HTR-8/SVneo (cell line): ENCODE data around the gene MET.
"Not testable (repeated sequence)": the region's sequence is repeated elsewhere in the genome, so short reads cannot be mapped to it uniquely, and the experiment has no call there.

Experiments used
- DNase-seq: peaks from one replicate; pipeline ENCODE4 v3.0.0; 2011; ENCODE audit warnings: low spot score, mixed read lengths; ENCODE audit not compliant: insufficient read length
- FAIRE-seq: peaks from 2 replicates; lab custom pipeline; 2011; peaks lifted over from hg19 to GRCh38; lab: Jason Lieb, UNC

Gene MET

GRCh38 chr7:116799916-116800315, 127.9 kb downstream of the MET start:
- no peak for FAIRE-seq
- DNase-seq = no peak

- no peak for FAIRE-seq
- no peak for DNase-seq
These were observed 128.6 kb downstream of the MET start for GRCh38 chr7:116800594-116800993.

GRCh38 chr7:116801092-116801710, 129.2 kb downstream of the MET start:
- DNase-seq = no peak
- FAIRE-seq = peak; percentile 72

GRCh38 chr7:116802144-116802745, 130.2 kb downstream of the MET start:
- DNase-seq (no peak), FAIRE-seq (no peak)

- DNase-seq (peak; percentile 29), FAIRE-seq (no peak)
These were observed 130.8 kb downstream of the MET start for GRCh38 chr7:116802746-116803152.

GRCh38 chr7:116804471-116804870, 132.5 kb downstream of the MET start:
- no peak for FAIRE-seq
- no peak for DNase-seq

GRCh38 chr7:116805100-116805544, 133.1 kb downstream of the MET start:
- DNase-seq (peak; percentile 22), FAIRE-seq (no peak)

GRCh38 chr7:116806046-116806944, 134.3 kb downstream of the MET start:
- DNase-seq (no peak), FAIRE-seq (no peak)

GRCh38 chr7:116807011-116807560, 135.1 kb downstream of the MET start:
- DNase-seq = no peak
- FAIRE-seq = no peak

- DNase-seq (peak; percentile 41), FAIRE-seq (no peak)
These were observed 137.8 kb downstream of the MET start for GRCh38 chr7:116809636-116810266.

GRCh38 chr7:116810267-116811116, 138.5 kb downstream of the MET start:
- peak; percentile 41 for DNase-seq

GRCh38 chr7:116811768-116812167, 139.8 kb downstream of the MET start:
- DNase-seq = no peak
- no peak for FAIRE-seq

More at GRCh38 chr7:116810267-116811116, 138.5 kb downstream of the MET start:
- FAIRE-seq = no peak

- DNase-seq (no peak), FAIRE-seq (no peak)
These were observed 140.9 kb downstream of the MET start for GRCh38 chr7:116812860-116813259.

- DNase-seq, FAIRE-seq: not testable (repeated sequence)
These were observed 141.4 kb downstream of the MET start for GRCh38 chr7:116813371-116813770.

- DNase-seq (no peak), FAIRE-seq (no peak)
These were observed 143.0 kb downstream of the MET start for GRCh38 chr7:116815041-116815440.

- no peak for FAIRE-seq
These were observed 148.2 kb downstream of the MET start for GRCh38 chr7:116820149-116820548.

GRCh38 chr7:116821647-116822046, 149.7 kb downstream of the MET start:
- not testable (repeated sequence) for DNase-seq, FAIRE-seq

More at GRCh38 chr7:116820149-116820548, 148.2 kb downstream of the MET start:
- no peak for DNase-seq

- FAIRE-seq = no peak
- DNase-seq = no peak
These were observed 152.5 kb downstream of the MET start for GRCh38 chr7:116824449-116824848.

- no peak for DNase-seq
- FAIRE-seq = no peak
These were observed 156.3 kb downstream of the MET start for GRCh38 chr7:116828281-116828680.
